SH-SY5Y (cell line): ENCODE data around the gene SNX9.

Experiments
- GATA2 ChIP-seq: IDR thresholded peaks from 2 replicates; pipeline ENCODE4 v1.6.1; 2011; ENCODE audit warnings: mild to moderate bottlenecking, low read depth, low read length
- GATA3 ChIP-seq: IDR thresholded peaks from 2 replicates; pipeline ENCODE4 v1.6.1; 2011; ENCODE audit warnings: low read depth, mild to moderate bottlenecking, low read length, moderate library complexity

DNA sequence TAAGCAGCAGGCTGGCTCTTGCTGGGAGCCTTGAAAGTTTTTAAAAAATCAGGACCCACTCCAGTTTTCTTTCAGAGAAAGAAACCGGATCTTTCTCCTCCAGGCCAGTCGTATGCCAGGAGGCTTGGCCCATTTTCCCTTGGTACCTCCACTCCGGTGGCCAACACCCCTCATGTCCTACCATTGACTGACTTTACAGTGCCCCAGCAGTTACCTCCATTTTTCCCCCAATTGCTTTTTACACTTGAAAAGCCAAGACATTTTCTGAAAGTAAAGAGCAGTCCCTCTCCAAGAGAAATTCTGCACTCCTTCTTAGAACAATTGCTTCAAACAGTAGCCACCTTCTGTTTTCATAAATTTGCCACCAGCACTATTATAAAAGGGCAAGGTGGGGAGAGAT lies 47.7 kb upstream of the SNX9 start:
- no peak for TF ChIP-seq GATA3
- TF ChIP-seq GATA2, result no peak
